Stomach (tissue), 4 donors: ENCODE data around the gene DOC2B.
"Not testable (repeated sequence)": the region's sequence is repeated elsewhere in the genome, so short reads cannot be mapped to it uniquely, and the experiment has no call there.

ENCODE experiments used
- CTCF ChIP-seq, 7 experiments: fragments of 450-650 bp in 4 of 7; fragments of 200-600 bp in 3 of 7; sonication (generic) in 3 of 7; IDR thresholded peaks; one replicate each; pipeline ENCODE4 v1.5.1; 2016 to 2019; ENCODE audit warnings: antibody characterized with exemption in 7 of 7, control low read depth in 2 of 7, mild to moderate bottlenecking in 1 of 7
- POLR2A ChIP-seq, 4 donors: fragments of 450-650 bp; IDR thresholded peaks; one replicate each; pipeline ENCODE4 v1.6.1; 2016; ENCODE audit warnings: antibody characterized with exemption in 4 of 4, control low read depth in 2 of 4, mild to moderate bottlenecking in 1 of 4, moderate library complexity in 1 of 4
- POLR2AphosphoS5 ChIP-seq, 3 donors: sonication (generic); formaldehyde crosslinking; IDR thresholded peaks; one replicate each; pipeline ENCODE4 v1.6.1; 2016; ENCODE audit warnings: antibody characterized with exemption in 3 of 3

DNA sequence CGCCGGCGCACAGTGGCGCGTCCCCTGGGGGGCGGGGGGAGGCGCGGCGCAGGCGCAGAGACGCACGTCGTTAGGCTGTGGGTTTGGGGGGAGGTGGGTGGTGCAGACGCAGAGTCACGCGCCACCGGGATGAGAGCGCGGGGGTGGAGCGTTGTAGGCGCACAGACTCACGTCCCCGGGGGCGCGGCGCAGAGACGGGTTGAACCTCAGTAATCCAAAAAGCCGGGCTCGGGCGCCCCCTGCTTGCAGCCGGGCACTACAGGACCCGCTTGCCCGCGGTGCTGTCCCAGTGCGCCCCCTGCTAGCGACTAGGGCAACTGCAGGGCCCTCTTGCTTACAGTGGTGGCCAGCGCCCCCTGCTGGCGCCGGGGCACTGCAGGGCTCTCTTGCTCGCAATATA lies 47.5 kb downstream of the DOC2B start:
- not testable (repeated sequence) for TF ChIP-seq POLR2AphosphoS5, CTCF, POLR2A (IDR thresholded peaks at IDR 0.05)
